ENCODE data around the gene DDB1. TPM values are rescaled to one million over a fixed set of nuclear protein-coding genes. Genes with fewer than 3 reads are reported as not detected.

Gene DDB1
- total and polyA plus RNA-seq, 2 experiments from 2014 or later = 286 to 321 TPM

- Histone ChIP-seq H3K4me1 (ENCODE audit: low read depth) (peaks cover 9% of the 10 kb centered on the region), H3K27me3 (no peaks in the 10 kb centered on the region), H3K36me3 (no peaks in the 10 kb centered on the region), H3K27ac (no peak overlapping the region), H3K4me3 (no peak overlapping the region), H3K9me3 (ENCODE audit: low read depth) (no peaks in the 10 kb centered on the region)
- TF ChIP-seq CTCF (IDR thresholded peaks at IDR 0.05; ENCODE audit: low read depth, low read length) = no peak
- no peak for DNase-seq (ENCODE audit: low read depth in 1 of 2, low spot score in 1 of 2)
Measured at GRCh38 chr11:61358566-61358965, 25.7 kb upstream of the DDB1 start.

- H3K36me3 ChIP-seq = no peaks in the 10 kb centered on the region
- no peaks in the 10 kb centered on the region for H3K9me3 ChIP-seq (ENCODE audit: low read depth)
- H3K27ac ChIP-seq = no peak overlapping the region
- peaks cover 9% of the 10 kb centered on the region for H3K4me1 ChIP-seq (ENCODE audit: low read depth)
- DNase-seq (ENCODE audit: low read depth in 1 of 2, low spot score in 1 of 2) = no peak
- TF ChIP-seq CTCF (IDR thresholded peaks at IDR 0.05; ENCODE audit: low read depth, low read length) = no peak
- no peaks in the 10 kb centered on the region for H3K27me3 ChIP-seq
- no peak overlapping the region for H3K4me3 ChIP-seq
Measured at GRCh38 chr11:61357894-61358239, 25.0 kb upstream of the DDB1 start.

GRCh38 chr11:61357233-61357893, 24.5 kb upstream of the DDB1 start:
- Histone ChIP-seq H3K27ac (no peak overlapping the region), H3K4me3 (no peak overlapping the region), H3K4me1 (ENCODE audit: low read depth) (peaks cover 9% of the 10 kb centered on the region), H3K9me3 (ENCODE audit: low read depth) (no peaks in the 10 kb centered on the region), H3K36me3 (no peaks in the 10 kb centered on the region), H3K27me3 (no peaks in the 10 kb centered on the region)
- TF ChIP-seq CTCF (IDR thresholded peaks at IDR 0.05; ENCODE audit: low read depth, low read length) = no peak
- DNase-seq (ENCODE audit: low read depth in 1 of 2, low spot score in 1 of 2) = no peak

- peaks cover 9% of the 10 kb centered on the region for H3K4me1 ChIP-seq (ENCODE audit: low read depth)
- no peak overlapping the region for H3K27ac ChIP-seq
- no peaks in the 10 kb centered on the region for H3K9me3 ChIP-seq (ENCODE audit: low read depth)
- H3K4me3 ChIP-seq = no peak overlapping the region
- no peaks in the 10 kb centered on the region for H3K27me3 ChIP-seq
- H3K36me3 ChIP-seq = no peaks in the 10 kb centered on the region
- no peak for TF ChIP-seq CTCF (IDR thresholded peaks at IDR 0.05; ENCODE audit: low read depth, low read length)
- no peak for DNase-seq (ENCODE audit: low read depth in 1 of 2, low spot score in 1 of 2)
Measured at GRCh38 chr11:61356706-61357105, 23.8 kb upstream of the DDB1 start.

- Histone ChIP-seq H3K9me3 (ENCODE audit: low read depth) (no peaks in the 10 kb centered on the region), H3K27me3 (no peaks in the 10 kb centered on the region), H3K4me3 (no peak overlapping the region), H3K4me1 (ENCODE audit: low read depth) (no peaks in the 10 kb centered on the region), H3K36me3 (no peaks in the 10 kb centered on the region), H3K27ac (no peak overlapping the region)
- TF ChIP-seq CTCF (IDR thresholded peaks at IDR 0.05; ENCODE audit: low read depth, low read length) = no peak
- DNase-seq (ENCODE audit: low read depth in 1 of 2, low spot score in 1 of 2) = no peak
Measured at GRCh38 chr11:61354208-61354607, 21.3 kb upstream of the DDB1 start.
